Measurements from ENCODE around the gene TSPAN9. TPM values are rescaled to one million over a fixed set of nuclear protein-coding genes. Genes with fewer than 3 reads are reported as not detected.

Gene TSPAN9
- total and polyA plus RNA-seq, 4 donors: 17.4 to 62.9 (median 34.2) TPM

- H3K36me3 ChIP-seq (ENCODE audit: control insufficient read depth in 4 of 4, insufficient read depth in 3 of 4, low read depth in 1 of 4, low read length in 3 of 4): no peaks in the 10 kb centered on the region
- no peak overlapping the region for H3K9ac ChIP-seq (ENCODE audit: low read depth in 1 of 2, low read length in 2 of 2)
- no peak for DNase-seq (ENCODE audit: low spot score)
- no peak overlapping the region for H3K27ac ChIP-seq (ENCODE audit: low read depth in 1 of 2, low read length in 2 of 2)
- no peak overlapping the region for H3K4me3 ChIP-seq (ENCODE audit: low read depth in 1 of 3, low read length in 3 of 3)
- H3K9me3 ChIP-seq (ENCODE audit: control insufficient read depth in 4 of 4, low read length in 3 of 4): no peaks in the 10 kb centered on the region
- WGBS: 90% methylated on average over 4 of the region's 4 CpGs
- no peak for TF ChIP-seq TAF1 (conservative IDR thresholded peaks at IDR 0.05)
- no peak for TF ChIP-seq GABPA (IDR thresholded peaks at IDR 0.05 in 1 of 2, conservative IDR thresholded peaks at IDR 0.05 in 1 of 2)
- TF ChIP-seq, protein P1, sequence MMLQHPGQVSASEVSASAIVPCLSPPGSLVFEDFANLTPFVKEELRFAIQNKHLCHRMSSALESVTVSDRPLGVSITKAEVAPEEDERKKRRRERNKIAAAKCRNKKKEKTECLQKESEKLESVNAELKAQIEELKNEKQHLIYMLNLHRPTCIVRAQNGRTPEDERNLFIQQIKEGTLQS (IDR thresholded peaks at IDR 0.05): no peak
- TF ChIP-seq HNF4G (IDR thresholded peaks at IDR 0.05): no peak
- TF ChIP-seq FOXA1 (IDR thresholded peaks at IDR 0.05): no peak
- no peak for TF ChIP-seq JUND (IDR thresholded peaks at IDR 0.05)
- no peak for TF ChIP-seq RAD21 (IDR thresholded peaks at IDR 0.05)
- no peak for TF ChIP-seq ZBTB33 (IDR thresholded peaks at IDR 0.05)
- no peak for TF ChIP-seq SP1 (IDR thresholded peaks at IDR 0.05)
- no peak for TF ChIP-seq FOXA2 (IDR thresholded peaks at IDR 0.05)
- no peak for TF ChIP-seq NR2F2 (IDR thresholded peaks at IDR 0.05)
- no peak for TF ChIP-seq EGR1 (IDR thresholded peaks at IDR 0.05; ENCODE audit: low read depth in 2 of 2)
- H3K4me1 ChIP-seq (ENCODE audit: control insufficient read depth in 4 of 4, insufficient read depth in 4 of 4, low read length in 3 of 4): no peaks in the 10 kb centered on the region
- H3K27me3 ChIP-seq (ENCODE audit: control insufficient read depth in 4 of 4, insufficient read depth in 4 of 4, low read length in 3 of 4): no peaks in the 10 kb centered on the region
These were observed 34.4 kb upstream of the TSPAN9 start for GRCh38 chr12:3042826-3043225.

- Histone ChIP-seq H3K9ac (ENCODE audit: low read depth in 1 of 2, low read length in 2 of 2) (no peak overlapping the region), H3K27ac (ENCODE audit: low read depth in 1 of 2, low read length in 2 of 2) (no peak overlapping the region), H3K27me3 (ENCODE audit: control insufficient read depth in 4 of 4, insufficient read depth in 4 of 4, low read length in 3 of 4) (no peaks in the 10 kb centered on the region), H3K4me3 (ENCODE audit: low read depth in 1 of 3, low read length in 3 of 3) (no peak overlapping the region), H3K4me1 (ENCODE audit: control insufficient read depth in 4 of 4, insufficient read depth in 4 of 4, low read length in 3 of 4) (no peaks in the 10 kb centered on the region), H3K9me3 (ENCODE audit: control insufficient read depth in 4 of 4, low read length in 3 of 4) (no peaks in the 10 kb centered on the region), H3K36me3 (ENCODE audit: control insufficient read depth in 4 of 4, insufficient read depth in 3 of 4, low read depth in 1 of 4, low read length in 3 of 4) (no peaks in the 10 kb centered on the region)
- 84% methylated on average over 7 of the region's 7 CpGs for WGBS
- no peak for DNase-seq (ENCODE audit: low spot score)
- TF ChIP-seq NR2F2 (IDR thresholded peaks at IDR 0.05) (no peak), FOXA1 (IDR thresholded peaks at IDR 0.05) (no peak), TAF1 (conservative IDR thresholded peaks at IDR 0.05) (no peak), JUND (IDR thresholded peaks at IDR 0.05) (no peak), RXRA (IDR thresholded peaks at IDR 0.05) (no peak), FOXA2 (IDR thresholded peaks at IDR 0.05) (no peak), GABPA (IDR thresholded peaks at IDR 0.05 in 1 of 2, conservative IDR thresholded peaks at IDR 0.05 in 1 of 2) (no peak), ZBTB33 (IDR thresholded peaks at IDR 0.05) (no peak), HNF4A (conservative IDR thresholded peaks at IDR 0.05) (no peak), EGR1 (IDR thresholded peaks at IDR 0.05; ENCODE audit: low read depth in 2 of 2) (no peak), YY1 (IDR thresholded peaks at IDR 0.05) (no peak), RAD21 (IDR thresholded peaks at IDR 0.05) (no peak), REST (IDR thresholded peaks at IDR 0.05) (no peak), SP1 (IDR thresholded peaks at IDR 0.05) (no peak), HNF4G (IDR thresholded peaks at IDR 0.05) (no peak)
- TF ChIP-seq, protein P2, sequence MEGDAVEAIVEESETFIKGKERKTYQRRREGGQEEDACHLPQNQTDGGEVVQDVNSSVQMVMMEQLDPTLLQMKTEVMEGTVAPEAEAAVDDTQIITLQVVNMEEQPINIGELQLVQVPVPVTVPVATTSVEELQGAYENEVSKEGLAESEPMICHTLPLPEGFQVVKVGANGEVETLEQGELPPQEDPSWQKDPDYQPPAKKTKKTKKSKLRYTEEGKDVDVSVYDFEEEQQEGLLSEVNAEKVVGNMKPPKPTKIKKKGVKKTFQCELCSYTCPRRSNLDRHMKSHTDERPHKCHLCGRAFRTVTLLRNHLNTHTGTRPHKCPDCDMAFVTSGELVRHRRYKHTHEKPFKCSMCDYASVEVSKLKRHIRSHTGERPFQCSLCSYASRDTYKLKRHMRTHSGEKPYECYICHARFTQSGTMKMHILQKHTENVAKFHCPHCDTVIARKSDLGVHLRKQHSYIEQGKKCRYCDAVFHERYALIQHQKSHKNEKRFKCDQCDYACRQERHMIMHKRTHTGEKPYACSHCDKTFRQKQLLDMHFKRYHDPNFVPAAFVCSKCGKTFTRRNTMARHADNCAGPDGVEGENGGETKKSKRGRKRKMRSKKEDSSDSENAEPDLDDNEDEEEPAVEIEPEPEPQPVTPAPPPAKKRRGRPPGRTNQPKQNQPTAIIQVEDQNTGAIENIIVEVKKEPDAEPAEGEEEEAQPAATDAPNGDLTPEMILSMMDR (IDR thresholded peaks at IDR 0.05; ENCODE audit: low read depth, low read length, missing input control): no peak
- TF ChIP-seq, protein P1 (IDR thresholded peaks at IDR 0.05): no peak
- TF ChIP-seq, protein P3, sequence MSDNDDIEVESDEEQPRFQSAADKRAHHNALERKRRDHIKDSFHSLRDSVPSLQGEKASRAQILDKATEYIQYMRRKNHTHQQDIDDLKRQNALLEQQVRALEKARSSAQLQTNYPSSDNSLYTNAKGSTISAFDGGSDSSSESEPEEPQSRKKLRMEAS (IDR thresholded peaks at IDR 0.05): no peak
These were observed 33.8 kb upstream of the TSPAN9 start for GRCh38 chr12:3043406-3043805.

All from liver (tissue), 9 donors.